Measurements from ENCODE around the gene TSKU.

GRCh38 chr11:76841923-76842452 lies 58.8 kb downstream of the TSKU start:
- TF ChIP-seq CTCF (IDR thresholded peaks at IDR 0.05; ENCODE audit: borderline replicate concordance, extremely low read depth, low read length, poor library complexity, severe bottlenecking) (no peak), EZH2 (IDR thresholded peaks at IDR 0.05; ENCODE audit: borderline replicate concordance, low read depth, low read length, severe bottlenecking) (no peak)
